Tibial nerve (tissue), 4 donors: ENCODE measurements around the gene SRPK2. TPM values are rescaled to one million over a fixed set of nuclear protein-coding genes. Genes with fewer than 3 reads are reported as not detected.
"Not testable (repeated sequence)": the region's sequence is repeated elsewhere in the genome, so short reads cannot be mapped to it uniquely, and the experiment has no call there.

ENCODE experiments used
- DNase-seq, 2 donors: peaks; one replicate each; pipeline ENCODE4 v3.0.0-alpha.2; 2019; ENCODE audit warnings: low spot score in 2 of 2
- H3K27ac ChIP-seq, 4 donors: fragments of 200-600 bp; sonication (generic) in 3 of 4; one replicate each; pipeline ENCODE4 v1.5.1; 2017 to 2019; ENCODE audit warnings: mild to moderate bottlenecking in 1 of 4
- H3K27me3 ChIP-seq, 2 donors: fragments of 200-600 bp; sonication (generic) in 1 of 2; one replicate each; pipeline versions ENCODE4 v1.5.1 to v1.6.0; 2017 to 2019
- H3K36me3 ChIP-seq, 3 donors: fragments of 200-600 bp; sonication (generic); one replicate each; pipeline ENCODE4 v1.5.1; 2018 to 2019
- H3K4me1 ChIP-seq, 4 donors: fragments of 200-600 bp; sonication (generic) in 3 of 4; one replicate each; pipeline ENCODE4 v1.5.1; 2017 to 2019
- H3K4me3 ChIP-seq, 4 donors: fragments of 200-600 bp; sonication (generic) in 3 of 4; one replicate each; pipeline ENCODE4 v1.5.1; 2017 to 2019; ENCODE audit warnings: mild to moderate bottlenecking in 1 of 4, moderate library complexity in 1 of 4
- H3K9me3 ChIP-seq, 4 donors: fragments of 200-600 bp; sonication (generic) in 3 of 4; one replicate each; pipeline ENCODE4 v1.5.1; 2017 to 2019
- EP300 ChIP-seq, 2 donors: sonication (generic); formaldehyde crosslinking; IDR thresholded peaks; one replicate each; pipeline ENCODE4 v1.6.1; 2017; ENCODE audit warnings: antibody characterized with exemption in 2 of 2, mild to moderate bottlenecking in 1 of 2
- POLR2A ChIP-seq, 2 donors: fragments of 450-650 bp; IDR thresholded peaks; one replicate each; pipeline ENCODE4 v1.6.1; 2017; ENCODE audit warnings: antibody characterized with exemption in 2 of 2, mild to moderate bottlenecking in 2 of 2, moderate library complexity in 2 of 2
- whole genome bisulfite sequencing, 2 donors: methylation state at CpG; one replicate each; pipeline ENCODE4 v1.1.5; 2018; 5-methylcytosine and 5-hydroxymethylcytosine counted together
- total RNA-seq, 4 donors: library from RNA; depleted of rRNA; stranded (reverse); fragments of >200 nt; gene quantifications; one replicate each; pipeline ENCODE4 v1.1.0, GENCODE V29; 2016
- TF ChIP-seq, protein P1 (sequence below), 5 experiments: fragments of 200-600 bp in 3 of 5; fragments of 450-650 bp in 2 of 5; sonication (generic) in 3 of 5; IDR thresholded peaks; one replicate each; pipeline ENCODE4 v1.5.1; 2016 to 2019; ENCODE audit warnings: antibody characterized with exemption in 5 of 5, mild to moderate bottlenecking in 3 of 5, moderate library complexity in 2 of 5

Gene SRPK2
- total RNA-seq, 4 donors from 2014 or later = 54.1 to 94.4 (median 61.9) TPM

DNA sequence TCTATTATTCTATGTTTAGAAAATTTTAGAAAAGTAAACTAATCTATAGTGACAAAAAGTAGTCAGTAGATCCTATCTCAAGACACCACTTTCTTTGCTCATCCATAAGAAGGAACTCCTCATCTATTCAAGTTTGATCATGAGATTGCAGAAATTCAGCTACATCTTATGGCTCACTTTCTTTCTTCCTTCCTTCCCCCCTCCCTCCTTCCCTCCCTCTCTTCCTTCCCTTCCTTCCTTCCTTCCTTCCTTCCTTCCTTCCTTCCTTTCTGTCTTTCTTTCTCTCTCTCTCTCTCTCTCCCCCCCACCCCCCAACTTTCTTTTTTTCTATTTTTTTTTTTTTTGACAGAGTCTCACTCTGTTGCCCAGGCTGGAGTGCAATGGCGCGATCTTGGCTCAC lies 35.3 kb upstream of the SRPK2 start:
- TF ChIP-seq EP300 (IDR thresholded peaks at IDR 0.05) (no peak), POLR2A (IDR thresholded peaks at IDR 0.05) (no peak)
- TF ChIP-seq, protein P1, sequence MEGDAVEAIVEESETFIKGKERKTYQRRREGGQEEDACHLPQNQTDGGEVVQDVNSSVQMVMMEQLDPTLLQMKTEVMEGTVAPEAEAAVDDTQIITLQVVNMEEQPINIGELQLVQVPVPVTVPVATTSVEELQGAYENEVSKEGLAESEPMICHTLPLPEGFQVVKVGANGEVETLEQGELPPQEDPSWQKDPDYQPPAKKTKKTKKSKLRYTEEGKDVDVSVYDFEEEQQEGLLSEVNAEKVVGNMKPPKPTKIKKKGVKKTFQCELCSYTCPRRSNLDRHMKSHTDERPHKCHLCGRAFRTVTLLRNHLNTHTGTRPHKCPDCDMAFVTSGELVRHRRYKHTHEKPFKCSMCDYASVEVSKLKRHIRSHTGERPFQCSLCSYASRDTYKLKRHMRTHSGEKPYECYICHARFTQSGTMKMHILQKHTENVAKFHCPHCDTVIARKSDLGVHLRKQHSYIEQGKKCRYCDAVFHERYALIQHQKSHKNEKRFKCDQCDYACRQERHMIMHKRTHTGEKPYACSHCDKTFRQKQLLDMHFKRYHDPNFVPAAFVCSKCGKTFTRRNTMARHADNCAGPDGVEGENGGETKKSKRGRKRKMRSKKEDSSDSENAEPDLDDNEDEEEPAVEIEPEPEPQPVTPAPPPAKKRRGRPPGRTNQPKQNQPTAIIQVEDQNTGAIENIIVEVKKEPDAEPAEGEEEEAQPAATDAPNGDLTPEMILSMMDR (IDR thresholded peaks at IDR 0.05) = no peak
- no peaks in the 10 kb centered on the region for H3K27me3 ChIP-seq

DNA sequence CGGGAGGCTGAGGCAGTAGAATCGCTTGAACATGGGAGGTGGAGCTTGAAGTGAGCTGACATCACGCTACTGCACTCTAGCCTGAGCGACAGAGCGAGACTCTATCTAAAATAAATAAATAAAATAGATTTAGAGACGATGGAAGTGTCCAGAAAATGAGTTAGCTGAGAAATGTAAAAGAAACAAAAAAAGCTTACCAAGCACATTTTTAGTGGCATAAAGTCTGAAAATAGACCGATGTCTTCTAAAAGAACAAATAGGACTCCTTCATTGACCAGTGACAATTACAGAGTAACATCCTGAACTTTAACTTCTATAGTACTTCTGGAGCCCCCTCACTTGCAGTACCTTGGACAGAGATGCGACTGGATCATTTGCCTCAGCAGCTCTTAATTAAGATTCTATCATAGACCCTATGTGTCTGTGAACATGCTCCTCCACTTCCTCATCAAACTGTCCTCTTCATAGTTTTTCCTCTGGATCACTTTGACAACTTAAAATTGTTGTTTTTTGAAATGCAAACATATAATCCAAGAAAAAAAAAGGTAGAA lies 25.2 kb upstream of the SRPK2 start:
- WGBS, 2 donors = 74 to 80% methylated on average over 8 of the region's 8 CpGs
- H3K27me3 ChIP-seq = no peaks in the 10 kb centered on the region
- H3K9me3 ChIP-seq = no peaks in the 10 kb centered on the region
- H3K27ac ChIP-seq = no peak overlapping the region
- TF ChIP-seq POLR2A (IDR thresholded peaks at IDR 0.05) = no peak
- TF ChIP-seq, protein P1 (IDR thresholded peaks at IDR 0.05) = no peak
- TF ChIP-seq EP300 (IDR thresholded peaks at IDR 0.05) = no peak
- no peaks in the 10 kb centered on the region for H3K36me3 ChIP-seq
- no peak overlapping the region for H3K4me3 ChIP-seq
- H3K4me1 ChIP-seq = no peaks in the 10 kb centered on the region
- DNase-seq = no peak

More for the DNA sequence above, 35.3 kb upstream of the SRPK2 start:
- Histone ChIP-seq H3K4me3 (no peak overlapping the region), H3K27ac (no peak overlapping the region), H3K9me3 (no peaks in the 10 kb centered on the region), H3K4me1 (no peaks in the 10 kb centered on the region), H3K36me3 (no peaks in the 10 kb centered on the region)
- DNase-seq = no peak
- WGBS, 2 donors = 89 to 94% methylated on average over 2 of the region's 2 CpGs

DNA sequence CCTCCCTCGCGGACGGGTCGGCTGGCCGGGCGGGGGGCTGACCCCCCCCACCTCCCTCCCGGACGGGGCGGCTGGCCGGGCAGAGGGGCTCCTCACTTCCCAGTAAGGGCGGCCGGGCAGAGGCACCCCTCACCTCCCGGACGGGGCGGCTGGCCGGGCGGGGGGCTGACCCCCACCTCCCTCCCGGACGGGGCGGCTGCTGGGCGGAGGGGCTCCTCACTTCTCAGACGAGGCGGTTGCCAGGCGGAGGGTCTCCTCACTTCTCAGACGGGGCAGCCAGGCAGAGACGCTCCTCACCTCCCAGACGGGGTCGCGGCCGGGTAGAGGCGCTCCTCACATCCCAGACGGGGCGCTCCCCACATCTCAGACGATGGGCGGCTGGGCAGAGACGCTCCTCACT lies 22.1 kb upstream of the SRPK2 start:
- not testable (repeated sequence) for H3K27me3 ChIP-seq, H3K9me3 ChIP-seq, DNase-seq, H3K4me1 ChIP-seq, H3K27ac ChIP-seq, H3K4me3 ChIP-seq, H3K36me3 ChIP-seq
- 98% methylated on average over 19 of the region's 36 CpGs; no CpG with 5 or more reads in 1 of the 2 donors for WGBS, 2 donors

DNA sequence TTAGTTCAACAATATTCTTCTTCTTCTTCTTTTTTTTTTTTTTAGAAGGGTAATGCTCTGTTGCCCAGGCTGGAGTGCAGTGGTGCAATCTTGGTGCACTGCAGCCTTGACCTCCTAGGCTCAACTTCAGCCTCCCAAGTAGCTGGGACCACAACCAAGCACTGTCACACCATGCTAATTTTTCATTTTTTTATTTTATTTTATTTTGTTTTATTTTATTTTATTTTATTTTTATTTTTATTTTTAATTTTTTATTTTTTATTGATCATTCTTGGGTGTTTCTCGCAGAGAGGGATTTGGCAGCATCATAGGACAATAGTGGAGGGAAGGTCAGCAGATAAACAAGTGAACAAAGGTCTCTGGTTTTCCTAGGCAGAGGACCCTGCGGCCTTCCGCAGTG lies 21.1 kb upstream of the SRPK2 start:
- H3K9me3 ChIP-seq, DNase-seq, H3K4me3 ChIP-seq, H3K27ac ChIP-seq, H3K36me3 ChIP-seq, H3K4me1 ChIP-seq, H3K27me3 ChIP-seq: not testable (repeated sequence)
- WGBS, 2 donors = 62 to 75% methylated on average over 1 to 3 of the region's 3 CpGs

DNA sequence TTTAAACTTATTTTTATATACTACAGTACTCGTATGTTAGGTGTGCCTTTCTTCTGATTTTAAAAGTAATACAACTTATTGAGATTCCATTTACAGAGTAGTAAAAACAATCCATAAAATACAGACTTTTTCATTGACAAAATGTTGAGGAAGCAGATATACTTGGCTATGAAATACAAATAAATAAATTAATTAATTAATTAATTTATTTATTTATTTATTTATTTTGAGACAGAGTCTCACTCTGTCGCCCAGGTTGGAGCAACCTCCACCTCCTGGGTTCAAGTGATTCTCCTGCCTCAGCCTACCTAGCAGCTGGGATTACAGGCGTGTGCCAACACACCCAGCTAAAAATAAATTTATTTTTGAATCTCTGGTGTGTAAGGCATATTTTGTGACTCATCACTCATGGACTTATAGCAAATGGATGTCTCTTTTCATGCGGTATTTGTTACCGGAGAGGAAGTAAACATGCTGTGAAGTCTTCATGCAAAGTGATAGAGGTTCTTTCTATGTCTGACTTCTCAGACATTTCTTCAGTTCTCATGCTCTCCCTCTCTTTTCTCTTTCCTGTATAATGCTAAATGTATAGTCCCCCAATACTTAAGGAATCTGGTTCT lies 20.2 kb upstream of the SRPK2 start:
- H3K36me3 ChIP-seq = no peaks in the 10 kb centered on the region
- WGBS, 2 donors = 91 to 94% methylated on average over 5 of the region's 5 CpGs
- no peak for DNase-seq
- no peak overlapping the region for H3K27ac ChIP-seq
- no peak for TF ChIP-seq POLR2A (IDR thresholded peaks at IDR 0.05)
- no peaks in the 10 kb centered on the region for H3K9me3 ChIP-seq
- no peak overlapping the region for H3K4me3 ChIP-seq
- H3K4me1 ChIP-seq = no peaks in the 10 kb centered on the region
- H3K27me3 ChIP-seq = no peaks in the 10 kb centered on the region

DNA sequence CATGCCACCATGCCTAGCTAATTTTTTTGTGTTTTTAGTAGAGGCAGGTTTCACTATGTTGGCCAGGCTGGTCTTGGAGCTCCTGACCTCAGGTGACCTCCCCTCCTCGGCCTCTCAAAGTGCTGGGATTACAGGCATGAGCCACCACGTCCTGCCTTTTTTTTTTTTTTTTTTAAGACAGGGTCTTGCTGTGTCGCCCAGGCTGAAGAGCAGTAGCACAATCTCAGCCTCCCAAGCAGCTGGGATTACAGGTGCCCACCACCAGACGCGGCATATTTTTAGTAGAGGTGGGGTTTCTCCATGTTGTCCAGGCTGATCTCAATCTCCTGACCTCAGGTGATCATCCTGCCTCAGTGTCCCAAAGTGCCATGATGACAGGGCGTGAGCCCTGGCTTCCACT lies 14.4 kb upstream of the SRPK2 start:
- Histone ChIP-seq H3K27me3 (no peaks in the 10 kb centered on the region), H3K4me3 (no peak overlapping the region), H3K27ac (no peak overlapping the region), H3K9me3 (no peaks in the 10 kb centered on the region), H3K4me1 (peaks cover 0 to 8% (median 0%) of the 10 kb centered on the region in 4 donors), H3K36me3 (no peaks in the 10 kb centered on the region)
- TF ChIP-seq, protein P1 (IDR thresholded peaks at IDR 0.05) = no peak
- no peak for TF ChIP-seq POLR2A (IDR thresholded peaks at IDR 0.05)
- no peak for TF ChIP-seq EP300 (IDR thresholded peaks at IDR 0.05)
- DNase-seq = no peak
- WGBS, 2 donors = 83 to 93% methylated on average over 6 of the region's 6 CpGs
